HG03457 (cell line): Measurements from ENCODE around the gene COL4A2.

ENCODE experiments used
- ATAC-seq: cut with Tn5 transposase; IDR thresholded peaks from one replicate; pipeline ENCODE4 v1.9.1; 2021; ENCODE audit warnings: moderate number of reproducible peaks; ENCODE audit not compliant: unreplicated experiment

Gene COL4A2

DNA sequence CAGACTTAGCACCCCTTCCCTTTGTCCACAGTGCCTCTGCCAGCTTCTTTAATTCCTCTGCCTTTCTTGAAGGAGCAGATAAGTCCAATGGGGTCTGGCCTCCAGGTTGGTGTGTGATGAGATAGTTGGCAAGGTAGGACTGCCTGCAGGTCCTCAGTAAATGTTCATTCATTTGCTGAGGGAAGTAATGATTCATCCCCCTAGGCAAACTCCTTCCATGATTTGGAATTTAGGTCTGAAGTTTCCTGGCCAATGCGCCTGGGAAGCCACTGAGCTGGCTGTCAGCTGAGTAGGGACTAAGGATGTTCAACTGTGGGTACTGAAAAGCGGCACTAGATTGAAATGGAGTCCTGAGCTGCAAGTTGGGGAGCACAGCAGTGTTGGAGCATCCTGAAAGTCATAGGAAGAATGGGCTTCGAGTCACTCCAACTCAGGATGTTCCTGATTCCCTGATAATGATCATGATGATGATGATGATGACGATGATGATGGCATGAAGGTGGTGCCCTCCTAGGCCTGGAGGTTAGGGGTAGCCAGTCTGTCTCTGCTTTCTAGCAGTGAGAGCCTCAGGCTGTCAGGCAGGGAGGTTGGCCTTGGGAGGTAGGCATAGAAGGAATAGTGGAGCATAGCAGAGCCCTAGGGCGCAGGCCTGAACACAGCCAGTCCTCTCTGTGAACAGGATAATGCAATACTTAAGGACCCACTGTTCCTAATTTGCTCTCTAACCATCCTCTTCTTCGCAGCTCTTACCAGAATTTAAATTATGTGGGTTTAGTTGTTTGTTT is 44.7 kb downstream of the COL4A2 start:
- no peak for ATAC-seq

DNA sequence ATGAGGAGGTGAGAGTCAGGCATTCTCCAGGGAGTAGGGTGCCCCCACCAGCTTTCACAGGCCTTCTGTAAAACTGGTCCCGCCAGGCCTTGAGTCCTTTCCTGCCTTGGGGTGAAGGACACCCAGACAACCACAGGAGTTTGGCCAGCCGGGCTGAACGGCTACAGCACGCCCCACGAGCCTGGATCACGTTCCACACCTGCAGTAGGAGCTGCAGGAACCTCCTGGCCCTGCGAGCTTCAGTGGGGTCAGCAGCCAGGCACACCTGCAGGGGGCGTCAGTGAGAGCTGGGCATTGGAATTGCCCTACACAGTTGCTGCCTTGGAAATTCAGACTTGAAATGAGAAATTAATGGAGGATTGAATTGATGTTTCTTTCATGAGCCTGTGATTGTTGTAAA is 45.7 kb downstream of the COL4A2 start:
- ATAC-seq = no peak

DNA sequence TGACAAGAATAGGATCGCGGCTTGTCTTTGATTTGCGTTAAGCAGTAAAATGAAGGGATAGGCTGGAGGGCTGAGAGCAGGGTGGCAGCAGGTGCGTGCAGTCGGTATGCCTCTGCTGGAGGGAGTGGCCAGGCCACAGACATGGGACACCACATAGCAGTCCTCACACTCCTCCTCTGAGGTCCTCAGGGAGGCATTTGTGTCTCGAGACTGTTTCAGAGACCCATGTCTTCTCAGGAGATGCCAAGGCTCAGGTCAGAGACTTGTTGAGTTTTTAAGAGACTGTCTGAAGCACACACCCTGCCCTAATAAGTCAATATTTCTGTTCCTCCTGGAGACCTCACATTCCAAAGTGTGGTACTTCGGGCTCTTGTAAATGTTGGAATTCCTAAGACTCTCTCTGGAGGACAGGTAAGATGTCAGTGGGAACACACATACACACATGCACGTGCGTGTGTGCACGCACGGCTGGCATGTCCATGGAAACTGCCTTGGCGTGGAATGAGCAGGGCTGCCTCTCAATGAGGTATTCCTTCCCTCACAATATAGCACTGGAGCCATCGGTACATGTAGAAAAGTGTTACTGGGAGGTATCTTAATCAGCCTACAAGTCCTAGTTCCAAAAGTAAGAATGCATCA is 46.4 kb downstream of the COL4A2 start:
- ATAC-seq = no peak

DNA sequence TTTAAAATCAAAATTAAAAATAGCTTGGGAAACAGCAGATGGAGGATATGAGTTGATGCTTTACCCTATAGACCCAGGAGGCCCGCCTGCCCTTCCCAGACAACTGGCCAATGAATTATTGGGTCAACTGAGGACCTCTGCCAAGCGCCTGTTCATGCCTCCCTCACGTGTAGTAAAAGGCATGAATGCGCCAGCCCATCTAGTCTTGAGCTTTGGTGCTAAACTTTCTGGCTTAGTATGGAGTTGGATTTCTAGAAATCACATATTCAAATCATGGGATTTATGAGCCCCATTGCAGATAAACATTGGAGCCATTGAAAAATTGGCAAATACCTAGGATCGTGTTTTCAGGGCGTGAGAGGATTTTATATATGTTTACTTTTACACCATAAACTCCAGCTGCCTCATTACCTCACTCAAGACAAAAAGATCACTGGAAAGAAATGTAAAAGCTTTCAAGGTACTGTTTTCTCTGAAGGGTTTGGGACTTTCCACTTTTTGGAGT is 47.1 kb downstream of the COL4A2 start:
- no peak for ATAC-seq

DNA sequence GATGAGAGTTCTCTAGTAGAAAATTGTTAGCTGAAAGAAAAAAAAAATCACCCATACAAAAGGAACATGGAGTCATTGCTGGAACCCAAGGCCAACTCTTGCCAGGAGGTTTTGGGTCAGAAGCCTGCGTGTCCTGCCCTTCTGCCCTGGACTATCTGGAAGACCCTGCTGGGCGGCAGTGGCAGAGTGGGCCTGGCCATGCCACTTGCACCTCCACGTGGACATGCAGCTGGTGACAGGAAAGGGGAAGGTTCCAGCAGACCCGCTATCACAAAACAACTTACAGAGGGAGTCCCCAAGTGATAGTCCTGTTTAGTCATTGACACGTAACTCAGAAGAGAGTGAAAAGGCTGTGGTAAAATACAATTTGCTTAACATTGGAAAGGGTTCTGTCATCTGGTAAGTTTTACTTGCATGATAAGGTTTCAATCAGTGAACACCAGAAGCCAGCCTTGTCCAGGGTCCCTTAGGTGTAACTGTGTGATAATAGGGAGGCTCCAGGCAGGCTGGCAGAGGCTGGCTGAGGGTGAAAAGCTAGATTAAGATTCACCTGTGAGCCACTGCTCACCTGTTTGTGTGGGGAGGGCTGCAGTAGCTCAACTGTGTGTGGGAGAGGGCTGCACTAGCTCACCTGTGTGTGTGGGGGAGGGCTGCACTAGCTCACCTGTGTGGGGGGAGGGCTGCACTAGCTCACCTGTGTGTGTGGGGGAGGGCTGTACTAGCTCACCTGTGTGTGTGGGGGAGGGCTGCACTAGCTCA is 47.8 kb downstream of the COL4A2 start:
- no peak for ATAC-seq

DNA sequence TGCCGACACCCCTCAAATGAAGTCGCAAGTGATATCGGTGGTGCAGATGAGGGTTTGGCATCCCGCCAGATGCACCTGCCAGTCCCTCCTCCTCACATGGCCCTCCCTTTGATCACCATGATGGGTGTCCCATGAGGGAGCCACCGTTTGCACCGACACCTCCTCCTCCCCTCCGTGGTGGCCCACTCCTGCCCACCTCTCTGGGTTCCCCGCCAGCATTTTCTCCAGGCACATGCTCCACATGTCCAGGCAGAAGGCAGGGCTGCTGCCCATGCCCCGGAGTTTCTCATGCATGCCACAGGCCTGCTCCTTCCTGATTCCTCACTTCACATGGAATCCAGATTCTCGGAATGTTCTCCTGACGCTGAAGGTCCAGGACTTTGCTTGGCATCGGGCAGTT is 49.3 kb downstream of the COL4A2 start:
- no peak for ATAC-seq

DNA sequence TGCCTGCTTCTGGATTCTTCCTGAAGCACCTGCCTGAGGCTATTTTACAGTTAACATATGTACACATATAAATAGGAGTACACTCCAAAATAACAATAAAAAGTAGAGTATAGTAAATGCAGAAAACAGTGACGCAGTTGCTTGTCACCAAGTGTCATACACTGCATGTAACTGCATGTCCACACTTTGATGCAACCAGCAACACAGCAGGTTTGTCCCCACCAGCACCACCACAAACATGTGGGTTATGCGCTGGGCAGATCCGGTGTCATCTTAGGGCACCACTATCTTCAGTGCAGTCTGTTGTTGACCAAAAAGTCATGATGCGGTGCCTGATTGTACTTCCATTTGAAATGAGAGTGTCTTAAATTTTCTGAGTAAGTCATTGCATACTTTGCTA is 51.3 kb downstream of the COL4A2 start:
- no peak for ATAC-seq

DNA sequence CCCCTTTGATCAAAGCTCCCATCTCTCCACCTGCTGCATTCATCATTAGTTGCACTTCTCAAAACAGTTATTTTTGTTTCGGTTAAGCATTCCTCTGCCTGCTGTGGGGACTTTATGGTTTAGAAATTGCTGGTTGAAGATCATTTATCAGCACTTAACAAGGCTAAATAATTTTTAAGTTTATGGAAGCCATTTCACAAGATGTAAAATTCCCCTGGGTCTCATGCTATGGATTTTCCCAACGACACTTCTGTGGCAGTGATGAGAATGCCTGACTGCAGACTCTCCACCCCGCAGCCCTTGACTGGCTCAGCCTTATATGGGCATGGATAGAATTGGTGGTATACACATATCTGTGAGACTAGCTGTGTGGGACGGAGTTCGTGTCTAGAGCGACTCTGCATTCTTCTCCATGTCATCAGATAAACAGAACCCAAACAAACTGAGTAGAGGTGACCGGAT is 52.8 kb downstream of the COL4A2 start:
- ATAC-seq = no peak

DNA sequence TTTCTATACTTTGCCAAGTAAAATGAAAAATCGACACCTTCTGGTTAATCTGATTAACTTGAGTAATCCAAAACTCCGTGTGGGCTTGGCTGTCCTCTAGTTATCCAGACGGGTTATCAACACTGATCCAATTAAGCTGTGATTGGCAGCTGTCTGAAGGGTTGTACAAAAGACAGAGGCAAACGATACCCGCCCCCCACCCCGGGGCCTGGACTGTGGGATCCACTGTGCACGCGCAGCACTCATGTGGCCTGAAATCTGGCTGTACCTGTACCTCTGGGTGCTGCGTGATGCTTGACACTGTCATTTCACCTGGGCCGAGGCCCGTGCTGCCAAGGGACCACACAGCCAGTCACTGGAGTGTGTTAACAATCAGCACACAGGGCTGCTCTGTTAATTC is 53.5 kb downstream of the COL4A2 start:
- ATAC-seq = no peak

DNA sequence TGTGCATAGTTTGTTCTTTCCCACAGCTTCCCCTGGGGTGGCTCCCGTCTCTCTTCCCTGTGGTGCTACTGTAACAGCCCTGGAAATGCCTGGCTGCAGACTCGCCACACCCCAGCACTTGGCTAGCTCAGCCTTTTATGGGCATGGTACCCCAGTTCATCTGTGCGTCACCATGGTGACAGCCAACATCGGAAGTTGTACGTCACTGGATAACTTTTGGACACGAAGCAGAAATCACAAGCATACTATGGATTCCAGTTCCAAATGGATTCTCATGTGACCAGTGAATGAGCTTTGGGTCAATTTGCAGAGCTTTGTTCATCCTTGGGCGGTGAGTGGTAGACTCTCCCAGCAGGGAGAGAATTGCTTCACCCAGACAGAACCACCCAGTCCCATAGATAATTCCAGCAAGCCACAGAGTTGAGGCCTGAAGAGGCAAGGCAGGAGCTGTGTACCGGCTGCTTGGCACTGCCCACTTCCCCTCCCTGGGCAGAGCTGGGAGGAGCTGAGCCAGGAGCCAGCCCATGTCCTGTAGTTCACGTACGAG is 54.4 kb downstream of the COL4A2 start:
- ATAC-seq = no peak

DNA sequence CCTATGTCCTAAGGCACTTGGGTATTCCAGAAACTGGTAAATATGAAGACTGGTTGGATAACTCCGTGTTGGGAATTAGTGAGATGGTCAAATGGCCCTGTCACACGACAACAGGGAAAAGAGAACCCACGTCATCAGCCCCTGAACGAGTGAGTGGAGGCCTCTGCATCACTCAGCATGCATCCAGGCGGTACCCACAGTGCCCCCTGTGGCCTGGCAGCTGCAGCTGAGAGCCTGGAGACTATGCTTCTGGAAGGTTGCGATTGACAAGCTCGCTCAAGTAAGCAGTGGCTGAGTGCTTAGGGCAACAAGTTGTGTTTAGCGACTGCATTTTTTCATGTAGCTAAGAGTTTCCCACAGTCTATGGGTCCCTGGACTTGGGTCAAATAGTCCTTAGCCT is 55.9 kb downstream of the COL4A2 start:
- ATAC-seq = no peak

DNA sequence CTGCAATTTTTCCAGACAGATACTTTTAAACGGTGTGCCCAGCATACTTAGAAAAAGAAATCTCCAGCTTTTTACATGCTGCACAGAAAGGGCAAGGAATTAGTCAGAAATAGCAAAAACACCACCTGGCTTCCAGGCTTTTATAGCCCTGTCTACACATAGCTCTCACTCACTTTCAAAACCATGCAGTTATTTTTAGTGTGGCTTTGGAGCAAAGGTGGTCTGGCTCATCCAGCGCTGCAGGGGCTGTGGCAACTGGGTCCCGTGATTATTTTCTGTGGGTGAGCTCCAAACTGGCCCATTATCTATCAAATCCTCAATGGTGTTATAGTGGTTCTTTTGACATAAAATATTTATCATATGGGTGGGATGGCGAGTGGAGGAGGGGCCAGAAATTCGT is 57.0 kb downstream of the COL4A2 start:
- no peak for ATAC-seq

DNA sequence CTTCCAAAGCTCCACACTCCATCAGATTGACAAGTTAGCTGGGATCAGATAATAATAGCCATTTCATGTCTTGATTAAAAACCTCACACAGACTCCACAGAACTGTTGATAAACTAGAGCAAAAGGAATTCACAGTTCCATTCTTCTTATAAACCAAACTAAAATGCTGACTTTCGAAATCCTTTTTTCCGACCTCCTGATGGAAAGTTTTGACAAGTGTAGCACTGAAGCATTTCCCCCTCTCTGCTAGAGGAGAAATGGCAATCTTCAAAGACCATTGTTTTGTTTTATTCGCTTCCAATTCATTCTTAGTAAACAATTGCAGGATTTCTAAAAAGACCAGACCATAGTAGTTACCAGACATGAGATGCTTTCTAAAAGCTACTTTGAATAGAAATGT is 58.8 kb downstream of the COL4A2 start:
- ATAC-seq = no peak

DNA sequence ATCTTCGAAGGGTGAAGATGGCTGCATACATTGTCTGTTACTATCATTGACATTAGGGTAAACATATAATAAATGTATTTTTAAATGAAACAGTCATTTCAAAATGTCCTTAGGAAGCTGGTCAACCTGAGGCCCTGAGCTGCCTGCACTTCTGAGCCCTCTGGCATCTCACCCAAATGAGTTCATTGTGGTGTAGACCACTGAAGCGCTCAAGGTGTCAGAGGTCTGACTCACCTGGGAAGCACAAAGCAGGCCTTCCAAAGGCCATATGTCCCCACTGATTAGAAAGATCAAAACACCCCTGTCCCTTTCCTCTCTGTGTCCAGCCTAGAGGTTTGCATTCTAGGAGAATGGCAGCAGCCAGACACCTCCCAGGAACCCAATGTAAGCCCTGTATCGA is 59.6 kb downstream of the COL4A2 start:
- ATAC-seq = no peak

DNA sequence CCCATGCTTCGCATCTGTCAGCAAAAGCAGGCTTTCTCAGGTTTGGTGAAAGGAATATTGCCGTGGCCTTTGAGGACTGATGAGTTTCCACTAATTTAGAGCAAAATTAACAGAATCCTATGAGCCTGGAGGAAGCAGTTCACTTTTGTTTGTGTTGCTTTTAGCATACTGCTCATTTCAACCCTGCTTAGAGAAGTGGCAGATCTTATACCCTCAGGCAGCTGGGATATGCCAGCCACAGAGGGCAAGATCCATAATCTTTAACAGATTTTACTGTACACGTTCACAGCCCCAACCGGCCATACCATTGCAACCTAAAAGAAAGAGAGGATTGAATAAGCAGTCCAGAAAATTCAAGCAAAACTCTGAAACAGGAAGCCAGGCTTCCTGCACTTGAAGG is 60.5 kb downstream of the COL4A2 start:
- ATAC-seq = no peak

DNA sequence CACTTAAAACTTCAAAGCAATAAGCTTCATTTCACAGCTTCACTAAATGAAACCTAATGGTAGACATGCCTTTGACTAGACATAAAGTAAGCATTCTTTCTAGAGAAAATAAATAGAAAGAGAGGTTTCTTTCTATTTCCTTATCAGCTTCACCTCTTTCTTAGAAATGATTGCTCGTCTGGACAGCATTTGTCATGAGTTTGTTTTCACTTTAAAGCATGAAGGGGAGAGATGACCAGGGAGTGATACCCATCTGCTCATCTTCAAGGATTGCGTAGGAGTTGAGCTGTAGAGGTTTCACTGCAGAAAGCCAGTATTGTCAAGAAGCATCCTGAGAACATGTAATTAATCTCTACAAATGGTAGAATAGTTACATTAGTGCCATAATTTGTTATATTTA is 61.3 kb downstream of the COL4A2 start:
- ATAC-seq = no peak

DNA sequence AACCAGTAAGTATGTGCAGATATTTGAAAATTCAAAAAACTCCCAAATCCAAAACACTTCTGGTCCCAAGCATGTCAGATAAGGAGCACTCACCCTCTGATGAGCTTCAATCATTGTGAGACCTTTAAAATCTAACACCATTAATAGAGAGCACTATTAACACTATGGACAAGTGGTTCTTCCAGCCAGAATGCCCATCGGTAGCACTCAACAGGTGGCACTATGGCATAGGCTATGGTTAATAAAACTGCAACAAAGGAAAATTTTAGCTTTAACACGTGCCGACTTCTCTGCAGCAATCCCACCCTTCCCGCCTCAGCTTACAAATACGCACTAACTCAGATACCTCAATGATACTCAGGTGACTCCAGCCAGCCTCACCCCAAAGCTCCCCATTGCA is 62.3 kb downstream of the COL4A2 start:
- no peak for ATAC-seq

DNA sequence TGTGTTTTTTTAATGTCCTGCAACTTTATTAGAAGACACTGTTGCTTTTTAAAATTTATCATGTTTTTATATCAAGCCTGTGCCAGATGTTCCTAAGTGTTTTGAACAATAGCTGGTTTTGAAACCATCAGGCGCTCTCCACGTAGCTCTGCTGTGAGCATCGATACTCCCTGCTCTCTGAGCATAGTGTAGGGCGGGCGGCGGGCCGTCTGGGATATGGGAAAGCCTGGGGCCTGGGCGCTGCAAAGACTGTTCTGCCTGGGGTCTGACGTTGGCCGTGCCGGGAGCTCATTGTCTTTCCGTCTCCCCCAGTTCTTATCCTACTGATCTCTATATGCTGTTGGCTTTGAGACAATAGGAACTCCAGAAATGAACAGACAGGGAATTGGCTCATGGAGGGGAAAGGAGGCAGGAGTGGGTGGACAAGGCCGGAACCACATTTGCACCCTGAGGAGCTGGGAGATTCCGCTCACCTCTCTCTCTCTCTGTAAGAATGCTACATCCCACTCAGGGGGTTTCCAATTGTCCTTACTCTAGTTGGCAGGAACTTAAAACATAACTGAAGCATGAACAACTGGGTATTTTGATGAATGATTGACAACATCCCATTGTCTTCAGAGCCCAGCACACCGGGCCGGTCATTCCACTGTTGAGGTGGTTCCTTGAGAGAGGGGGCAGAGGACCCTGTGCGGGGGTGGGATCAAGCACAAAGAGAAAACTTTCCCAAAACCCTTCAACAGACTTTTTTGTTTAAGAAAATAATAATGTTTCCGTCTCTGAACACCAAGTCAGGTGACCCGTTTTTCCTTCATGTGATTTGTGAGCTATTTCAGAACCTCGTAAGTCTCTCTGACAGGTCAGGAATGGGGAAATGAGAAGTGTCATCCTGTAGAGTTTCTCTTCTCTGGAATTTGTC is 64.7 kb downstream of the COL4A2 start:
- ATAC-seq = peak; percentile 83

DNA sequence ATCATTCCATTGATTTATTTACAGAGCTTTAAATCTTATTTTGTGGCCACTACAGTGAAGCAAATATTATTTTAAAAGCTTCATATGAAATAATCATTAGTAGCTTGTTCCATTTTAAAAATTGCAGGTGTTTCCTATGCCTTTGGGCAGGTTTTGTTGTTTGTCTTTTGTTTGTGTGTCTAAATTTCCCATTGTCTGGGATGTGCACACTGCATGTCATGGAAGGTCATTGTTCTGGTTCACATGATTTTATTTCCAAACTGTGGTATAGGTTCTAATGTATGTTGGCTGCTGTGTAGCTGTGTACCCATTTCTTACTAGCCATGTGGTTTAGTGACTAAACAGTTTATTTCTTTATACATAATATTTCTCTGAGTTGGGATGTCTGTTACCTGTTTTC is 65.6 kb downstream of the COL4A2 start:
- no peak for ATAC-seq

DNA sequence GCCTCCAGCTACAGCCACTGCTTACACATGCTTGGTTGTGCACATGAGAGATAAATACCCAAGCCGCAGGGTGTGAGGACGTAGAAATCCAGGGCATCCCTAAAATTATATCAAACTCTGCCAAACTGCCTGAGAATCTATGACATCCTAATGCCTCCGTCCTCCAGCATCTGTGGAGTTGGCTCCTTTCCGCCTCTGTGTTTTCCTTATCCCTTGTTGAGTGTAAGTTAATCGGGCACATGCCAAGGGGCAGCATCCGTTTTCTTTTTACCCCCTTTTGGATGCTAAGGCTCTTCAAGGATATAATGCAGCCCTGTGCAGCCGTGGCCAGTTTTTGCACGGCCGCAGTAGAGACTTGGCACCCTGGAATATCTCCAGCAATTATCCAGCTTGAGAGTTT is 66.5 kb downstream of the COL4A2 start:
- no peak for ATAC-seq
